GM18517 (cell line): ENCODE data around the gene KLK15.

ENCODE experiments used
- ATAC-seq: cut with Tn5 transposase; IDR thresholded peaks from one replicate; pipeline ENCODE4 v1.9.1; 2021; ENCODE audit warnings: mild to moderate bottlenecking, moderate library complexity; ENCODE audit not compliant: unreplicated experiment

The KLK15 gene

GRCh38 chr19:50779504-50780457, 53.6 kb downstream of the KLK15 start:
- no peak for ATAC-seq

DNA sequence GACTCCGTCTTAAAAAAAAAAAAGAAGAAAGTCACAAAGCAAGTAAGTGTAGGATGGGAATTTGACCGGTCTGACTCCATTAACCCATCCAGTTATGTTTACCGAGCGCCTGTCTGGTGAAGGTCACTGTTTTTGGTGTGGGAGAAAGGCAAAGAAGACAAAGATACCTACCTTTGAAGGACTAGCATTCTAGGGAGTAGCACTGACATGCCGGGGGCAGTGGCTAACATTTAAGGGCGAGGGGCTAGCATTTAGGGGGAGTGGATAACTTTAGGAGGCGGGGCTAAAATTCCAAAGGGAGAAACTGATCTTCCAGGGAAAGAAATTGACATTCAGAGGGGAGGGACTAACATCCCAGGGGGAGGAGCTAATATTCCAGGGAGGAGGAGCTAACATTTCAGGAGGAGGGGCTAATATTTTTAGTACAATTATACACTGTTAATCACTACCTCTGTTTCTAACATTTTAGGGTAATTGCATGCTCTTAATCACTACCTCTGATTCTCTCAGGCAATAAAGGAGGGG, 54.4 kb downstream of the KLK15 start:
- no peak for ATAC-seq

DNA sequence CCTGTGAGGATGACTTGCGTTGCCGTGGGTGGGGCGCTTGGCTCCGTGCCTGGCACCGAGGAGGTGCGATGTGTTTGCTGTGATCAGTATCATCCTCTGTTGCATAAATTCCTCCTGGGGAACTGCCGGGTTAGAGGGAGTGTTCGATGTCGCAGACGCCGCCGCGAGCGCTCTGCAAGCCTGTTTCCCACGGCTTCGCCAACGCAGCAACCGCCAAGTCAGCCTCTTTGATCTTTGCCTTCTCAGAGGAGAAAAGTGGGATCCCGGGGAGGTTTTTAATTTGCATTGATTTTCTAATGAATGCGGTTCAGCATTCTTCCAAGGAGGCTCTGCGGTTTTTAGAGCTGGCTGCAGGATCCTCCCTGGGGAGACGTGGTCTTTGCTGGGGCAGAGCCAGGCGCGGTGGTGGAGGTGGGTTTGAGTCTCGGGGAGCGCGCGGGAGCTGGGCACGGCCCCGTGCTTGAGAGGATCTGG, 55.5 kb downstream of the KLK15 start:
- ATAC-seq, result no peak

- no peak for ATAC-seq
Observed at GRCh38 chr19:50777261-50777660, 56.1 kb downstream of the KLK15 start.

DNA sequence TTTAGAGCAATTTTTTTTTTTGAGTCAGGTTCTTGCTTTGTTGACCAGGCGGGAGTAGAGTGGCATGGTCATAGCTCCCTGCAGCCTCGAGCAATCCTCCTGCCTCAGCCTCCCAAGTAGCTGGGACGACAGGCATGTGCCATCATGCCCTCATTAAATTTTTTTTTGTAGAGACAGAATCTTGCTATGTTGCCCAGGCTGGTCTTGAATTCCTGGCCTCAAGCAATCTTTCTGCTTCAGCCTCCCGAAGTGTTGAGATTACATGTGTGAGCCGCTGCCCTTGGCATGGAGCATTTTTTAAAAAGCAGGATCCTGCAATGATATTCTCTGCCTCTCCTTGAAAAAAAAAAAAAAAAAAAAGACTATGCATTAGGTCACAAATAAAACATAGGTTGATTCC, 57.2 kb downstream of the KLK15 start:
- ATAC-seq, result no peak
